GM23338 (cell line): ENCODE data around the gene ARHGAP11A. TPM values are rescaled to one million over a fixed set of nuclear protein-coding genes. Genes with fewer than 3 reads are reported as not detected.

Experiments
- ATAC-seq: fragments of 200-7000 bp; cut with Tn5 transposase; 3 replicates; pipeline ENCODE4 v1.9.1; 2020
- DNase-seq: peaks from one replicate; pipeline ENCODE4 v3.0.0-alpha.2; 2015; ENCODE audit warnings: low spot score
- H2AFZ ChIP-seq: fragments of 200-600 bp; sonication (generic); 2 replicates; pipeline ENCODE4 v1.8.0; 2016; ENCODE audit warnings: antibody characterized with exemption, mild to moderate bottlenecking, moderate library complexity
- H3F3A ChIP-seq: fragments of 200-600 bp; sonication (generic); replicated peaks from 2 replicates; pipeline ENCODE4 v1.8.0; 2017; ENCODE audit warnings: antibody characterized with exemption, mixed run types, low read depth
- H3K27ac ChIP-seq: fragments of 200-600 bp; sonication (generic); 2 replicates; pipeline ENCODE4 v1.6.1; 2016; ENCODE audit warnings: low read depth
- H3K27me3 ChIP-seq: fragments of 200-600 bp; sonication (generic); 2 replicates; pipeline ENCODE4 v1.8.0; 2016; ENCODE audit warnings: mild to moderate bottlenecking, mixed run types, moderate library complexity; ENCODE audit not compliant: insufficient read depth
- H3K36me3 ChIP-seq: fragments of 200-600 bp; sonication (generic); 2 replicates; pipeline ENCODE4 v1.8.0; 2016; ENCODE audit warnings: mild to moderate bottlenecking; ENCODE audit not compliant: insufficient read depth
- H3K4me1 ChIP-seq: fragments of 200-600 bp; sonication (generic); 2 replicates; pipeline ENCODE4 v1.8.0; 2016; ENCODE audit warnings: mild to moderate bottlenecking, moderate library complexity; ENCODE audit not compliant: insufficient read depth
- H3K4me2 ChIP-seq: fragments of 200-600 bp; sonication (generic); 2 replicates; pipeline ENCODE4 v1.7.1; 2017; ENCODE audit warnings: mixed run types
- H3K4me3 ChIP-seq: fragments of 200-600 bp; sonication (generic); 2 replicates; pipeline ENCODE4 v1.6.1; 2016; ENCODE audit warnings: mixed run types
- H3K79me2 ChIP-seq: fragments of 200-600 bp; sonication (generic); replicated peaks from 2 replicates; pipeline ENCODE4 v1.8.0; 2017; ENCODE audit warnings: mild to moderate bottlenecking; ENCODE audit not compliant: insufficient read depth
- H3K9me2 ChIP-seq: fragments of 200-600 bp; sonication (generic); 2 replicates; pipeline ENCODE4 v1.8.0; 2017; ENCODE audit not compliant: insufficient read depth
- H4K20me1 ChIP-seq: fragments of 200-600 bp; sonication (generic); replicated peaks from 2 replicates; pipeline ENCODE4 v1.8.0; 2017; ENCODE audit warnings: mild to moderate bottlenecking; ENCODE audit not compliant: insufficient read depth
- H3K27ac Mint-ChIP-seq: 2 replicates; pipeline ENCODE4 v1.8.0; 2020; ENCODE audit warnings: inconsistent platforms, mild to moderate bottlenecking, moderate library complexity, mixed read lengths
- H3K27me3 Mint-ChIP-seq: 3 replicates; pipeline ENCODE4 v1.8.0; 2022; ENCODE audit warnings: low read depth, mild to moderate bottlenecking, moderate library complexity, mixed read lengths, inconsistent platforms; ENCODE audit not compliant: insufficient read depth, poor library complexity
- H3K36me3 Mint-ChIP-seq: 3 replicates; pipeline ENCODE4 v1.8.0; 2021; ENCODE audit warnings: low read depth, mild to moderate bottlenecking, inconsistent platforms, moderate library complexity, mixed read lengths
- H3K4me1 Mint-ChIP-seq: 3 replicates; pipeline ENCODE4 v1.8.0; 2020; ENCODE audit warnings: mild to moderate bottlenecking, inconsistent platforms, mixed read lengths
- H3K4me3 Mint-ChIP-seq: 3 replicates; pipeline ENCODE4 v1.8.0; 2021; ENCODE audit warnings: moderate library complexity, mild to moderate bottlenecking, inconsistent platforms, mixed read lengths
- H3K9me3 Mint-ChIP-seq: 3 replicates; pipeline ENCODE4 v1.8.0; 2020; ENCODE audit warnings: moderate library complexity, mild to moderate bottlenecking, inconsistent platforms, mixed read lengths
- CREB1 ChIP-seq: fragments of 250-450 bp; sonication (Bioruptor Pico); IDR thresholded peaks from 2 replicates; pipeline ENCODE4 v1.5.0; 2020; ENCODE audit warnings: low read depth, mild to moderate bottlenecking, moderate library complexity
- CTCF ChIP-seq, 2 experiments: fragments of 200-600 bp in 1 of 2; sonication (generic) in 1 of 2; conservative IDR thresholded peaks; 2 replicates each; pipeline versions ENCODE4 v1.5.1 to v1.6.1; 2016 to 2017; ENCODE audit warnings: antibody characterized with exemption in 2 of 2, low read depth in 2 of 2, mild to moderate bottlenecking in 2 of 2, moderate library complexity in 1 of 2
- ETS1 ChIP-seq: IDR thresholded peaks from 2 replicates; pipeline ENCODE4 v1.6.1; 2016; ENCODE audit warnings: antibody characterized with exemption
- JUNB ChIP-seq: IDR thresholded peaks from one replicate; pipeline ENCODE4 v1.6.1; 2016; ENCODE audit warnings: antibody characterized with exemption; ENCODE audit not compliant: unreplicated experiment
- NANOG ChIP-seq: IDR thresholded peaks from 2 replicates; pipeline ENCODE4 v1.6.1; 2016; ENCODE audit warnings: antibody characterized with exemption, borderline replicate concordance
- POLR2AphosphoS5 ChIP-seq: IDR thresholded peaks from 2 replicates; pipeline ENCODE4 v1.6.1; 2016; ENCODE audit warnings: antibody characterized with exemption, low read depth
- REST ChIP-seq: IDR thresholded peaks from one replicate; pipeline ENCODE4 v1.6.1; 2018; ENCODE audit warnings: antibody characterized with exemption; ENCODE audit not compliant: unreplicated experiment
- ZNF114 ChIP-seq: fragments of 250-450 bp; sonication (Bioruptor Pico); IDR thresholded peaks from 2 replicates; pipeline ENCODE4 v1.5.0; 2020; ENCODE audit warnings: mild to moderate bottlenecking, moderate library complexity
- ZNF331 ChIP-seq: fragments of 250-450 bp; sonication (Bioruptor Pico); IDR thresholded peaks from 2 replicates; pipeline ENCODE4 v1.5.0; 2020; ENCODE audit warnings: low read depth, mild to moderate bottlenecking, moderate library complexity
- ZNF462 ChIP-seq: fragments of 250-450 bp; sonication (Bioruptor Pico); IDR thresholded peaks from 2 replicates; pipeline ENCODE4 v1.5.0; 2020; ENCODE audit warnings: mild to moderate bottlenecking, moderate library complexity
- polyA plus RNA-seq: library from polyadenylated mRNA; unstranded; fragments of >200 nt; fragmentation: Nextera tagmentation; extraction: Ambion mirVana; gene quantifications from 2 replicates; pipeline ENCODE4 v1.2.1, GENCODE V29; 2016
- total RNA-seq: library from RNA; depleted of rRNA; stranded (reverse); fragments of >200 nt; shearing (Covaris generic); gene quantifications from 2 replicates; pipeline ENCODE4 v1.2.3, GENCODE V29; 2014

Gene ARHGAP11A
- total and polyA plus RNA-seq, 2 experiments from 2014 or later: 28.3 to 43.1 TPM

- TF ChIP-seq CTCF (conservative IDR thresholded peaks at IDR 0.05; ENCODE audit: low read depth in 2 of 2) (no peak), JUNB (no peak), REST (no peak), ZNF114 (CRISPR knock-in tag) (no peak), NANOG (no peak), POLR2AphosphoS5 (no peak), ZNF331 (CRISPR knock-in tag) (no peak)
These were observed 27.5 kb downstream of the ARHGAP11A start (continued) for GRCh38 chr15:32642667-32643435.

- DNase-seq (no peak), ATAC-seq (no peak)
- no peak overlapping the region for H3K27ac ChIP-seq
- H3K27me3 Mint-ChIP-seq: peaks cover 7% of the 10 kb centered on the region
- peaks cover 31% of the 10 kb centered on the region for H3K4me1 Mint-ChIP-seq
- no peaks in the 10 kb centered on the region for H3F3A ChIP-seq
- H3K9me3 Mint-ChIP-seq: no peaks in the 10 kb centered on the region
- H3K4me1 ChIP-seq: peaks cover 30% of the 10 kb centered on the region
- H3K4me3 ChIP-seq: no peak overlapping the region
- H3K27ac Mint-ChIP-seq: no peak overlapping the region
- H3K9me2 ChIP-seq: no peaks in the 10 kb centered on the region
- H2AFZ ChIP-seq: no peak overlapping the region
- no peak overlapping the region for H3K4me3 Mint-ChIP-seq
- H3K36me3 Mint-ChIP-seq: peaks cover 9% of the 10 kb centered on the region; the same call in 2 of the 3 replicates
- no peaks in the 10 kb centered on the region; the same call in 1 of the 2 replicates for H3K79me2 ChIP-seq
- no peaks in the 10 kb centered on the region for H3K27me3 ChIP-seq
- H3K36me3 ChIP-seq: no peaks in the 10 kb centered on the region
- H3K4me2 ChIP-seq: 0 out of 2 replicates have a peak overlapping the region, but pooled peaks have one; percentile 74
- no peaks in the 10 kb centered on the region for H4K20me1 ChIP-seq
- TF ChIP-seq ZNF114 (CRISPR knock-in tag) (no peak), NANOG (no peak), POLR2AphosphoS5 (no peak), JUNB (no peak), ZNF331 (CRISPR knock-in tag) (no peak), CREB1 (CRISPR knock-in tag) (no peak), ETS1 (no peak), ZNF462 (CRISPR knock-in tag) (no peak)
These were observed 28.7 kb downstream of the ARHGAP11A start for GRCh38 chr15:32643907-32644445.
